HG03095 (cell line): ENCODE measurements around the gene CHST5.
"Not testable (repeated sequence)": the region's sequence is repeated elsewhere in the genome, so short reads cannot be mapped to it uniquely, and the experiment has no call there.

ENCODE experiments used
- ATAC-seq: cut with Tn5 transposase; IDR thresholded peaks from one replicate; pipeline ENCODE4 v1.9.1; 2021; ENCODE audit warnings: moderate library complexity; ENCODE audit not compliant: unreplicated experiment

The CHST5 gene

DNA sequence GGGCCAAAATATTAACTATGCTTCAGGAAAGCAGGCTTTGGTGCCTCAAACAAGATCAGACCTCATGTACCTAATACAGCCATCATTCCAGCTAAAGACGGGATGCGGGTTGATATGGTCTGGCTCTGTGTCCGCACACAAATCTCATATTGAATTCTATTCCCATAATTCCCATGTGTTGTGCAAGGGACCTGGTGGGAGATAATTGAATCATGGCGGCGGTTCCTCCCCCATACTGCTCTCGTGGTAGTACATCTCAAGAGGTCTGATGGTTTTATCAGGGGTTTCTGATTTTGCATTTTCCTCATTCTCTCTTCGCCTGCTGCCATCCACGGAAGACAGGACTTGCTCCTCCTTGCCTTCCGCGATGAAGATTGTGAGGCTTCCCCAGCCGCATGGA is 21.6 kb downstream of the CHST5 start:
- ATAC-seq = no peak

GRCh38 chr16:75506574-75506973 is 29.3 kb downstream of the CHST5 start:
- ATAC-seq = no peak

GRCh38 chr16:75506107-75506506 is 29.8 kb downstream of the CHST5 start:
- no peak for ATAC-seq

GRCh38 chr16:75503801-75504200 is 32.1 kb downstream of the CHST5 start:
- no peak for ATAC-seq

DNA sequence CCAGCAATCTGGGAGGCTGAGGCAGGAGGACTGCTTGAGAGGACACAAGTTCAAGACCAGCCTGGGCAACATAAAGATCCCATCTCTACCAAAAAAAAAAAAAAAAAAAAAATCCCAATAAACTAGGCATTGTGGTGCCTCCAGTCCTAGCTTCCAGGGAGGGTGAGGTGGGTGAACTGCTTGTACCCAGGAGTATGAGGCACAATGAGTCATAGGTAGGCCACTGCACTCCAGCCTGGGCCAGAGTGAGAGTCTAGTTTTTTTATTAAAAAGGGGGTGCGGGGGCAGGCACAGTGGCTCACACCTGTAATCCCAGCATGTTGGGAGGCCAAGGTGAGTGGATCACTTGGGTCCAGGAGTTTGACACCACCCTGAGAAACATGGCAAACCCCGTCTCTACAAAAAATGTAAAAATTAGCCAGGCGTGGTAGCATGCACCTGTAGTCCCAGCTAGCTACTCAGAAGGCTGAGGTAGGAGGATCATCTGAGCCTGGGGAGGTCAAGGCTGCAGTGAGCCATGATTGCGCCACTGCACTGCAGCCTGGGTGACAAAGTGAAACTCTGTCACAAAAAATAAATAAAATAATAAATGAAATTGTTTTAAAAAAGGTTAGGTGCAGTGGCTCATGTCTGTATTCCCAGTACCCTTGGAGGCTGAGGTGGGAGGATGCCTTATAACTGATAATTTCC is 32.8 kb downstream of the CHST5 start:
- no peak for ATAC-seq

DNA sequence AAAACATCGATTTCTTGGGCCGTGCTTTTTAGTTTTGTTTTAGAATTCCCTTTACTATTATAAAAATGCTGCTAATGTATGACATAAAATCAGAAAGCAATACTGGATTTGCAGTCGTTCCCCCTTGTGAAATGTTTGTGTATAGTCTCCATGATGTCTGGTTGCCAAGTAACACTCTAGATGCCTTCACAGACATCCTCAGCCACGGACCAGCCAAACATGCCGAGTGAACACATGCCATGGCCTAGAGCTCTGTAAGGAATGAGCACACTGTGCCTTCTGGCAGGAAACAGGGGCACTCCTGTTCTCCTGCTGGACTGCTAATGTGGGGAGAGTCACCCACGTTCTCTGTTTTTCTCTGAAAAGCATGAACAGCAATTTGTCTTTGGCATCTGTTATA is 34.1 kb downstream of the CHST5 start:
- not testable (repeated sequence) for ATAC-seq

DNA sequence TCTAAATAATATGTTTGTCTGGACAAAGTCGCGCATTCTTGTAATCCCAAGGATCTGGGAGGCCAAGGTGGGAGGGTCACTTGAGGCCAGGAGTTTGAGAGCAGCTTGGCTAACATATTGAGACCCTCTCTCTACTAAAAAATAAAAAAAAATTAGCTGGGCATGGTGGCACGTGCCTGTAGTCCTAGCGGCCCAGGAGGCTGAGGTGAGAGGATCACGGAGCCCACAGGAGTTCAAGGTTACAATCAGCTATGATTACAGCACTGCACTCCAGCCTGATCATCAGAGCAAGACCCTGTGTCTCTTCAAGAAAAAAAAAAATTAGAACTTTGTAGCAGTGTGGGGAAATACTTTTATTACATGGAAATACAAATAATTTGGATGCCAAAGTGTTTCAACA is 34.5 kb downstream of the CHST5 start:
- ATAC-seq = no peak

DNA sequence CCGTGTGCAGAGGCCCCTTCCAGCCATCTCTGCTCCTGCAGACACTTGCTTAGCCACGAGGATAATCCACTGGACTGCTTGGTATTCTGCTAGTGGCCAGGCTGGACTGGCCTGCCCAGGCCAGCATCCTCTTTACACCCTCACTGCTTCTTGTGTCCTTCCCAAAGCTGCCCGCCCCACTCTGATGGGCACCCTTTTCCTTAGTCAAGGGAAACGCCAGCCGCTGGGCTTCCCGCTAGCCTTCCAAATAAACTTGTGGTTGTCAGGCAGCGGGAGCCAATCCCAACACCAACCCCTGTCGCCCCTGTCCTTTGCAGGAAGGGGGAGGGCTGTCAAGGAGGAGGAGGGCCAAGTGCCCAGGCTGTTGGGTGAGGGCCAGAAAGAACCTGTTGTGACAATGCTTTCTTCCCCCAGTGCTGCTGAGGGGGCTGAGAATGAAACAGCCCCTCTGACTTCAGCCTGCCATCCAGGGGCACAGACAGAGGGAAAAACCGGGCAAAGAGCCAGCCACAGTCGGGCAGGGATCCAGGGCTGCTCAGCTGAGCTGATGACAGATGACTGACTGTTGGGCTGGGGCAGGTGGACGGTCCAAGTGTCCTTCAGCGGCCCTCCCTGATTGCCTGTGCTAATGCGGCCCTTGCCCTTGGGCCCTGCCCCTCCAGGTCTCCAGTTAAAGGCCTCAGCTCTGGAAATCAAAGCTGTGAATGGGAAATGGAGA is 37.1 kb downstream of the CHST5 start:
- ATAC-seq = not testable (repeated sequence)

- ATAC-seq = no peak
Observed at GRCh38 chr16:75497558-75497957, 38.4 kb downstream of the CHST5 start.

GRCh38 chr16:75495076-75495674 is 40.7 kb downstream of the CHST5 start, which contains the start of gene CHST6:
Gene CHST6 (minus strand): TSS chr16:75495441. CDS start chr16:75479828, 15,613 bp downstream.
- peak; percentile 74 for ATAC-seq

DNA sequence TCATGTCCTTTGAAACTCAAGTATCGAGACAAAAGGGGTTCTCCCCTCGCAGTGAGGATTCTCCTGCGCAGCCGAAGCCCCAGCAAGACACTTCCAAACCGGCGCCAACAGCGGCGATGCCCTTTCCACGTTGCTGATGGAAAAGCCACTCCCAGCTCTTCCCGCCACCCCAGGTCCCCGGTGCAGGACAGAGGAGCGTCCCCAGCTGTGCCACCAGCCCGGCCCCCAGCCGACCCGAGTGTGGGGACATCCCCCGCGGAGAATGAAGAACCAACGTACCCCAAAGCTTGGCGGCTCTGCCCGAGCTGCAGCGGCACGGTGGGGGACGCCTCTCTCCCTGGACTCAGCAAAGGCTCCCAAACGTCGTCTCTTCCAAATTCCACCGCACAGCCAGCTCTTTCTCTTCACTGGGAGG is 41.2 kb downstream of the CHST5 start:
- ATAC-seq = no peak

GRCh38 chr16:75494184-75494583 is 41.7 kb downstream of the CHST5 start:
- no peak for ATAC-seq

DNA sequence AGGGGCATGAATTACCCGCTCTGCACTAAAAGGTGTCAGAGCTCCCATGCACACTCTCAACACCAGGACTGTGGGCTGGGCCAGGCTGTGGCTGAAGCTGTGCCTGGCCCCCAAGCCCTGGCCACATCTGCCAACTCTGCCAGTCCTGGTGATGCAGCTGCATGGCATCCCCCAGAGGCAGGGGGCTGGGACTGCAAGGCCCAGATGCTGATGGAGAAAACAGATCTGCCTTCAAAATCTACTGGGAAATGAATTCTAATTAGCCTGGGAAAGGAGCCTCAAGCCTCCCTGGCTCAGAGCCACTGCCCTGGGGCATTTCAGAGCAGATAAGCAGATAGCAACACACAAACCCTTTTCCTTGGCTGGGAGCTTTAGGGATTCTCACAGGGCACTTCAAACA is 44.0 kb downstream of the CHST5 start:
- no peak for ATAC-seq

DNA sequence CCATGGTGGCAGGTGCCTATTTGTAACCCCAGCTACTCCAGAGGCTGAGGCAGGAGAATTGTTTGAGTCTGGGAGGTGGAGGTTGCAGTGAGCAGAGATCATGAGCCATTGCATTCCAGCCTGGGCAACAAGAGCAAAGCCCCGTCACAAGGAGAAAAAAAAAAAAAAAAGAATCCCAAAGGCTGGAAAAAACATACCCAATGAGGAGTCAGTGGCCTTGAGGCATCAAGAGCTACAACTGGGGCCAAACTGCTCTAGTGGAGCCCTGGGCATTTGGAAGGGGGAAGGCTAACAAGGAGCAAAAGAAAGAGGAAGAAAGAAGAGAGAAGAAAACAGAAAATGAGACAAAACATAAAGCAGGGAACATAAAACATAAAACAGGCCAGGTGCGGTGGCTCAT is 47.6 kb downstream of the CHST5 start:
- no peak for ATAC-seq

DNA sequence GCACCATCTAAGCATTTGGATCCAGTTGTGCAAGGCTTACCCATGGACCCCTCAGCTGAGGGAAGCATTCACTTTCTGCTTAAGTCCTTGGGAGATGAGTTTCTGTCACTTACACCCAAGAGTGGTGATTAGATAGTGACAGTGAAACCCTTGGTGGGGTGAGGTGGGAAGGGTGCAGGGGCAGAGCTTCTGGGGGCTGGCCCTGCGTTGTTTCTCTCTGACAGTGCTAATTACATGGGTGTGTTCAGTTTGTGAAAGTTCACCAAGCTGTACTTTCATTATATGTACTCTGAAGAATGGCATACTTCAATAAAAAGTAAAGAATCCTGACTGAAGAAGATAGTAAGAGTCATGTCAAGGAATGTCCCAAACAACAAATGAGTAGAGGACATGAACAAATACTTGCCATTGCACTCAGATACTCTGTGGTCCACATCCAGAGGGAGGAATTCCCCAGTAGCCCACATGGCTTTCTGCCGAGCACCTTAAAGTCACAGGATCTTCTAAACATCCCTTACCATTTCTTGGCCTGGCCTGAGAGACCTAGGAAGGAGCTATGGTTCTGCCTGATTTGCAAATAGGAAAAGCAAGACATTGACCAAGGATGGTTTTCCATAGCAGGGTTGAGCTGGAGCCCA is 49.1 kb downstream of the CHST5 start:
- peak; percentile 46 for ATAC-seq

GRCh38 chr16:75486014-75486675 is 49.8 kb downstream of the CHST5 start:
- ATAC-seq = no peak

DNA sequence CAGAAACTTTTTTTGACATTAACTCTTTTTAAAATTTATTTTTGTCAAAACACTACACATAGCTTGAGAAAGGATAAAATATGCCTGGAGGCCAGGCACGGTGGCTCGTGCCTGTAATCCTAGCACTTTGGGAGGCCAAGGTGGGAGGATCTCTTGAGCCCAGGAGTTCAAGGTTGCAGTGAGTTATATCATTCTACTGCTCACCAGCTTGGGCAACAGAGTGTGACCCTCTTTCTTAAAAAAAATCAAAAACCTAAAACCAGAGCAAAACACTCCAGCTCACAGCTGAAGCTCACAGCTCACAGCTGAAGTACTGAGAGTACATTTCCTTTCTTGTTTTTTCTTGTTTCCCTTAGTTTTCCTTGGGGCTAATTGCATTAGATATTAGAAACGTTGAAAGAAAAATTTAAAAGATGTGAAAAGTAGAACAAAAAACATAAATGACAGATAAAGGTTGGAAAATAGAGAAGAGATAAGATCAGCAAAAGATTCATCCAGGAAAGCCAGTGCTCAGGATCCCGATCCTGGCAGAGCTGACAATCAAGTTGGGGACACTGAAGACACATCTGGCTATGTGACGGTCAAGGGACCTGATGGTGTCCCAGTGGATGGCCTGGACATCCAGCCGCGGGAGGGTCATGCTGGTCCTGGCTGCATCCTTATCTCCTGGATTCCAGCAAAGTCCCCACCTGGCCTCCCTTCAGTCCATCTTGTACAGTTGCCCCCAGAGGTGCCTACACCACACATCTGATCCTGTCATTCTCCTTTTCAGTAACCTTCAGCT is 50.5 kb downstream of the CHST5 start:
- ATAC-seq = peak; percentile 56

DNA sequence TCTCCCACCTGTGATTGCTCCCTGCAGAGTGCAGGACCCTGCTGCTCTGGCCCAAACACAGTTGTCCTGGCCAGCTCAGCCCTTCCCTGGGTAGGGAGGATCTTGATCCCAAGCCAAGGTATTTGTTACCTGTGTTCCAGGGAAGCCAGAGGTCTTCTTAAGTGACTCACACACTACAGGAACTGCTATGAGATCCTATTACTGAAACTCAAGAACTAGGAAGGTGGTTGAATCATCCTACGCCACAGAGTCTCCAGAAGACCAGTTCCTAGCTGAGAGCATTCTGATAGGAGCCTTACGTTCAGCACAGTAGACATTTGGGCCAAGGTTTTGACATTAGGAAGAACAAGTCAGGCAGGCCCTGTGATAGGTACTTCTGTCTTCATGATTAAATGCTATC is 52.7 kb downstream of the CHST5 start:
- ATAC-seq = no peak

GRCh38 chr16:75482434-75483205 is 53.3 kb downstream of the CHST5 start:
- ATAC-seq = no peak

GRCh38 chr16:75481475-75481874 is 54.4 kb downstream of the CHST5 start:
- no peak for ATAC-seq
